Measurements from ENCODE around the gene ZNF12. TPM values are rescaled to one million over a fixed set of nuclear protein-coding genes. Genes with fewer than 3 reads are reported as not detected.
A peak's percentile ranks its signal among the peaks of the same experiment; 100 is the strongest.

ZNF12 gene
- total and polyA plus RNA-seq, 10 of the 15 experiments (the other 5 are each of a cell fraction or from before 2014, with no cell fraction given): 6.7 to 38.1 (median 14.4) TPM

GRCh38 chr7:6701860-6702259 is 4.9 kb downstream of the ZNF12 start:
- H3K4me3 ChIP-seq: no peak overlapping the region
- WGBS (ENCODE audit: insufficient coverage, insufficient replicate concordance, low lambda C conversion rate, missing lambda C conversion rate): 100% methylated on average over 1 of the region's 1 CpG
- TF ChIP-seq SPI1 (IDR thresholded peaks at IDR 0.05; ENCODE audit: borderline replicate concordance, insufficient read depth, low read depth, low read length) (peak; percentile 26; the same call in 1 of the 2 replicates), STAT1 (conservative IDR thresholded peaks at IDR 0.05) (no peak), ZBTB40 (IDR thresholded peaks at IDR 0.05; ENCODE audit: borderline replicate concordance) (no peak), CEBPB (IDR thresholded peaks at IDR 0.05; ENCODE audit: borderline replicate concordance in 1 of 2, low read depth in 2 of 2, low read length in 2 of 2) (no peak), FOXM1 (IDR thresholded peaks at IDR 0.05; ENCODE audit: low read depth, low read length) (no peak), POLR2A (IDR thresholded peaks at IDR 0.05; ENCODE audit: low read depth, low read length) (no peak)
- TF ChIP-seq, protein P1, sequence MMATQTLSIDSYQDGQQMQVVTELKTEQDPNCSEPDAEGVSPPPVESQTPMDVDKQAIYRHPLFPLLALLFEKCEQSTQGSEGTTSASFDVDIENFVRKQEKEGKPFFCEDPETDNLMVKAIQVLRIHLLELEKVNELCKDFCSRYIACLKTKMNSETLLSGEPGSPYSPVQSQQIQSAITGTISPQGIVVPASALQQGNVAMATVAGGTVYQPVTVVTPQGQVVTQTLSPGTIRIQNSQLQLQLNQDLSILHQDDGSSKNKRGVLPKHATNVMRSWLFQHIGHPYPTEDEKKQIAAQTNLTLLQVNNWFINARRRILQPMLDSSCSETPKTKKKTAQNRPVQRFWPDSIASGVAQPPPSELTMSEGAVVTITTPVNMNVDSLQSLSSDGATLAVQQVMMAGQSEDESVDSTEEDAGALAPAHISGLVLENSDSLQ (IDR thresholded peaks at IDR 0.05): no peak
- TF ChIP-seq, protein P2, sequence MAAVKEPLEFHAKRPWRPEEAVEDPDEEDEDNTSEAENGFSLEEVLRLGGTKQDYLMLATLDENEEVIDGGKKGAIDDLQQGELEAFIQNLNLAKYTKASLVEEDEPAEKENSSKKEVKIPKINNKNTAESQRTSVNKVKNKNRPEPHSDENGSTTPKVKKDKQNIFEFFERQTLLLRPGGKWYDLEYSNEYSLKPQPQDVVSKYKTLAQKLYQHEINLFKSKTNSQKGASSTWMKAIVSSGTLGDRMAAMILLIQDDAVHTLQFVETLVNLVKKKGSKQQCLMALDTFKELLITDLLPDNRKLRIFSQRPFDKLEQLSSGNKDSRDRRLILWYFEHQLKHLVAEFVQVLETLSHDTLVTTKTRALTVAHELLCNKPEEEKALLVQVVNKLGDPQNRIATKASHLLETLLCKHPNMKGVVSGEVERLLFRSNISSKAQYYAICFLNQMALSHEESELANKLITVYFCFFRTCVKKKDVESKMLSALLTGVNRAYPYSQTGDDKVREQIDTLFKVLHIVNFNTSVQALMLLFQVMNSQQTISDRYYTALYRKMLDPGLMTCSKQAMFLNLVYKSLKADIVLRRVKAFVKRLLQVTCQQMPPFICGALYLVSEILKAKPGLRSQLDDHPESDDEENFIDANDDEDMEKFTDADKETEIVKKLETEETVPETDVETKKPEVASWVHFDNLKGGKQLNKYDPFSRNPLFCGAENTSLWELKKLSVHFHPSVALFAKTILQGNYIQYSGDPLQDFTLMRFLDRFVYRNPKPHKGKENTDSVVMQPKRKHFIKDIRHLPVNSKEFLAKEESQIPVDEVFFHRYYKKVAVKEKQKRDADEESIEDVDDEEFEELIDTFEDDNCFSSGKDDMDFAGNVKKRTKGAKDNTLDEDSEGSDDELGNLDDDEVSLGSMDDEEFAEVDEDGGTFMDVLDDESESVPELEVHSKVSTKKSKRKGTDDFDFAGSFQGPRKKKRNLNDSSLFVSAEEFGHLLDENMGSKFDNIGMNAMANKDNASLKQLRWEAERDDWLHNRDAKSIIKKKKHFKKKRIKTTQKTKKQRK (IDR thresholded peaks at IDR 0.05; ENCODE audit: low read depth, low read length): no peak
- ChIA-PET POLR2A (no interaction called here), RAD21 (ENCODE audit: unreplicated experiment) (no interaction called here), CTCF (interaction anchor here (0.8 kb wide), 1 partner anchor 23 kb away, joined by 3 read pairs; no protein-coding TSS in a partner anchor), SMC1A (ENCODE audit: uncharacterized antibody, unreplicated experiment) (interaction anchor here (1.5 kb wide), 1 partner anchor 12 kb away, joined by 4 read pairs; no protein-coding TSS in a partner anchor)
- no peak for ATAC-seq
- in situ Hi-C loops (cut with MboI) (no loop called here), intact Hi-C loops (cut with micrococcal nuclease; ENCODE audit: unreplicated experiment) (no loop called here)
- no peak overlapping the region for H3K9ac ChIP-seq (ENCODE audit: control insufficient read depth, insufficient read depth, low read length)
- FAIRE-seq: no peak
- no peak for DNase-seq (ENCODE audit: low read depth, low spot score)
- H3K4me1 ChIP-seq (ENCODE audit: control insufficient read depth, insufficient read depth, low read length): no peaks in the 10 kb centered on the region
- no peak overlapping the region for H2AFZ ChIP-seq (ENCODE audit: control insufficient read depth, low read depth, low read length)
- TSS peak; percentile 25 for BruUV-seq (replicated peaks)
- H3K27me3 ChIP-seq (replicated peaks in 1 of 2; ENCODE audit: control insufficient read depth in 2 of 2, insufficient read depth in 2 of 2, low read length in 1 of 2): no peaks in the 10 kb centered on the region
- no peak overlapping the region for H3K4me2 ChIP-seq (ENCODE audit: control insufficient read depth, insufficient read depth)
- no peaks in the 10 kb centered on the region for H4K20me1 ChIP-seq (ENCODE audit: control insufficient read depth, insufficient read depth)
- peaks cover 62% of the 10 kb centered on the region for H3K9me3 ChIP-seq (replicated peaks; ENCODE audit: control insufficient read depth, insufficient read depth, low read length)
- peaks cover 57% of the 10 kb centered on the region for H3K79me2 ChIP-seq (ENCODE audit: control insufficient read depth, insufficient read depth, low read length)
- H3K36me3 ChIP-seq (ENCODE audit: control insufficient read depth in 2 of 2, insufficient read depth in 2 of 2, low read length in 1 of 2): peaks cover 11 to 49% of the 10 kb centered on the region in 2 experiments
- H3K27ac ChIP-seq (ENCODE audit: control insufficient read depth, insufficient read depth): no peak overlapping the region

Data from GM12878 (cell line).